ENCODE data around the gene MTMR12. TPM values are rescaled to one million over a fixed set of nuclear protein-coding genes. Genes with fewer than 3 reads are reported as not detected.

MTMR12 gene
- total RNA-seq, 1 experiment from 2014 or later: 16.0 TPM

DNA sequence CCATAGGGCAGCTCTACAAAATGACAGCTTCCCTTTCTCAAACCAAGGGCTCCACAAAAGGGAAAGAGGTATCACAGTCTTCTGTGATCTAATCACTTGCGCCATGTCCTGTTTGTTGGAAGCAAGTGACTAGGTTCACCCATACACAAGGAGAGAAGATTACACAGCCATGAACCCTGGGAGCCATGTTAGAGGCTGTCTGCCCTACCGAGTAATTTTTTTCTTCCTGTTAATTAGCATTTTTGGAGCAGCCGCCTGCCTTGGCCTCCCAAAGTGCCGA is 105.4 kb downstream of the MTMR12 start:
- Histone ChIP-seq H3K27me3 (ENCODE audit: low read length) (no peaks in the 10 kb centered on the region), H3F3A (ENCODE audit: low read length, unreplicated experiment) (no peaks in the 10 kb centered on the region), H3K4me3 (ENCODE audit: low read length) (no peak overlapping the region), H2AFZ (ENCODE audit: low read length) (no peak overlapping the region), H3K4me1 (ENCODE audit: insufficient read depth, low read length) (no peaks in the 10 kb centered on the region), H3K9ac (ENCODE audit: low read length) (no peak overlapping the region), H3K27ac (ENCODE audit: low read length) (no peak overlapping the region), H4K20me1 (ENCODE audit: low read length) (no peaks in the 10 kb centered on the region), H3K79me2 (ENCODE audit: low read length) (no peaks in the 10 kb centered on the region), H3K4me2 (ENCODE audit: low read length) (no peak overlapping the region), H3K36me3 (ENCODE audit: low read depth, low read length) (no peaks in the 10 kb centered on the region), H3K9me2 (replicated peaks; ENCODE audit: low read length) (no peaks in the 10 kb centered on the region), H3K9me3 (ENCODE audit: low read length) (no peaks in the 10 kb centered on the region)
- ChIA-PET CTCF (no interaction called here), POLR2A (ENCODE audit: unreplicated experiment) (no interaction called here)
- DNase-seq (no peak), ATAC-seq (no peak)
- BruUV-seq (replicated peaks): no TSS peak
- TF ChIP-seq EZH2 (IDR thresholded peaks at IDR 0.05; ENCODE audit: low read length, unreplicated experiment): no peak
- no peak for TF ChIP-seq EZH2phosphoT487 (IDR thresholded peaks at IDR 0.05; ENCODE audit: borderline replicate concordance, low read length)
- TF ChIP-seq, protein P1, sequence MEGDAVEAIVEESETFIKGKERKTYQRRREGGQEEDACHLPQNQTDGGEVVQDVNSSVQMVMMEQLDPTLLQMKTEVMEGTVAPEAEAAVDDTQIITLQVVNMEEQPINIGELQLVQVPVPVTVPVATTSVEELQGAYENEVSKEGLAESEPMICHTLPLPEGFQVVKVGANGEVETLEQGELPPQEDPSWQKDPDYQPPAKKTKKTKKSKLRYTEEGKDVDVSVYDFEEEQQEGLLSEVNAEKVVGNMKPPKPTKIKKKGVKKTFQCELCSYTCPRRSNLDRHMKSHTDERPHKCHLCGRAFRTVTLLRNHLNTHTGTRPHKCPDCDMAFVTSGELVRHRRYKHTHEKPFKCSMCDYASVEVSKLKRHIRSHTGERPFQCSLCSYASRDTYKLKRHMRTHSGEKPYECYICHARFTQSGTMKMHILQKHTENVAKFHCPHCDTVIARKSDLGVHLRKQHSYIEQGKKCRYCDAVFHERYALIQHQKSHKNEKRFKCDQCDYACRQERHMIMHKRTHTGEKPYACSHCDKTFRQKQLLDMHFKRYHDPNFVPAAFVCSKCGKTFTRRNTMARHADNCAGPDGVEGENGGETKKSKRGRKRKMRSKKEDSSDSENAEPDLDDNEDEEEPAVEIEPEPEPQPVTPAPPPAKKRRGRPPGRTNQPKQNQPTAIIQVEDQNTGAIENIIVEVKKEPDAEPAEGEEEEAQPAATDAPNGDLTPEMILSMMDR (conservative IDR thresholded peaks at IDR 0.05; ENCODE audit: low read depth, low read length): no peak
- intact Hi-C loops (cut with micrococcal nuclease): no loop called here

DNA sequence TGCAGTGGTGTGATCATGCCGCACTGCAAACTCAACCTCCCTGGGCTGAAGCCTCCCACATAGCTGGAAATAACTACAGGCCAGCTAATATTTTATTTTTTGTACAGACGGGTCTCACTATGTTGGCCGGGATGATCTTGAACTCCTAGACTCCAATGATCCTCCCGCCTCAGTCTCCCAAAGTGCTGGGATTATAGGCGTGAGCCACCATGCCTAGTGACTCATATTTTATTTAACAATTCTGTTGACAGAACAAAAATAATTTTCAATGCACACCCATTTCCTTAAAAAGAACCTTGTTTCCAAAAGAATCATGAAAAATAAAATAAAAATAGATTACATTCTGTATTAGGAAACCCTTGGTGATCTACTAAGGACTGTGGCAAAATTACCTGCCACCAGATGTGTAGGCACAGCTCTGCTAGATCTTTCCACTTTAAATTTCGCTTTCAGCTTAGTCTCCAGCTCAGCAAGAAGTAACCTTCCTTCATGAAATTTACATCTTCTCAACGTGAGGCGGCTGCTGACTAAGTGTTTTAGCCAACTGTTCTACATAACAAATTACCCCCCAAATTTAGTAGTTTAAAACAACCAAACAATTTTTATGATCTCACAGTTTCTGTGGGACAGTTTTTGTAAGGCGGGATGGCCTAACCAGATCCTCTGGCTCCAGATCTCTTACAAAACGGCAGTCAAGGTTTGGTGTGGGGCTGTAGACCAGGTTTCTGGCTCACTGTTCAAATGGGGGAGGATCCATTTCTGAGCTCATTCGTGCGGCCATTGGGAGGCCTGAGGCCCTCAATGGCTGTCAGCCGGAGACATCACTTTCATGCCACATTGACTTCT is 106.0 kb downstream of the MTMR12 start:
- no peaks in the 10 kb centered on the region for H3K9me2 ChIP-seq (replicated peaks; ENCODE audit: low read length)
- H3K4me1 ChIP-seq (ENCODE audit: insufficient read depth, low read length): no peaks in the 10 kb centered on the region
- TF ChIP-seq EZH2 (IDR thresholded peaks at IDR 0.05; ENCODE audit: low read length, unreplicated experiment) (no peak), EZH2phosphoT487 (IDR thresholded peaks at IDR 0.05; ENCODE audit: borderline replicate concordance, low read length) (no peak)
- TF ChIP-seq, protein P1 (conservative IDR thresholded peaks at IDR 0.05; ENCODE audit: low read depth, low read length): no peak
- ChIA-PET CTCF (no interaction called here), POLR2A (ENCODE audit: unreplicated experiment) (no interaction called here)
- no peak overlapping the region for H3K4me3 ChIP-seq (ENCODE audit: low read length)
- no peak overlapping the region for H3K4me2 ChIP-seq (ENCODE audit: low read length)
- H3K27me3 ChIP-seq (ENCODE audit: low read length): no peaks in the 10 kb centered on the region
- H3K79me2 ChIP-seq (ENCODE audit: low read length): no peaks in the 10 kb centered on the region
- no peaks in the 10 kb centered on the region for H3K9me3 ChIP-seq (ENCODE audit: low read length)
- no peak for ATAC-seq
- no peak for DNase-seq
- H3F3A ChIP-seq (ENCODE audit: low read length, unreplicated experiment): no peaks in the 10 kb centered on the region
- H2AFZ ChIP-seq (ENCODE audit: low read length): no peak overlapping the region
- BruUV-seq (replicated peaks): no TSS peak
- H3K9ac ChIP-seq (ENCODE audit: low read length): no peak overlapping the region
- H4K20me1 ChIP-seq (ENCODE audit: low read length): no peaks in the 10 kb centered on the region
- H3K36me3 ChIP-seq (ENCODE audit: low read depth, low read length): no peaks in the 10 kb centered on the region
- intact Hi-C loops (cut with micrococcal nuclease): no loop called here
- H3K27ac ChIP-seq (ENCODE audit: low read length): no peak overlapping the region

DNA sequence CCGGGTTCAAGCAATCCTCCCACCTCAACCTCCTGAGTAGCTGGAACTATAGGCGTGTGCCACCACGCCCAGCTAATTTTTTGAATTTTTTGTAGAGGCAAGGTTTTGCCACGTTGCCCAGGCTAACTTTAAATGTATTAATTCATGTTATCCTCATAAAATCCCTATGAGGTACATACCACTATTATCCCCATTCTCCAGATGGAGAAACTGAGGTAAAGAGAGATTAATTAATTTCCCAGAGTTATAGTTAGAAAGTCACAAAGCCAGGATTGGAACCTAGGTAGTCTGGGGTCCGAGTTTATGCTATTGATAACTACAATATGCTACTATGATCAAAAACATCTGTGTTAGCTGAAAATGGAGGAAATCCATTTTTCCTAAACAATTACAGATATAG is 106.7 kb downstream of the MTMR12 start:
- Histone ChIP-seq H3K9ac (ENCODE audit: low read length) (no peak overlapping the region), H3K9me2 (replicated peaks; ENCODE audit: low read length) (no peaks in the 10 kb centered on the region), H3K27ac (ENCODE audit: low read length) (no peak overlapping the region), H3K9me3 (ENCODE audit: low read length) (no peaks in the 10 kb centered on the region), H3K36me3 (ENCODE audit: low read depth, low read length) (no peaks in the 10 kb centered on the region), H3K4me2 (ENCODE audit: low read length) (no peak overlapping the region), H3F3A (ENCODE audit: low read length, unreplicated experiment) (no peaks in the 10 kb centered on the region), H2AFZ (ENCODE audit: low read length) (no peak overlapping the region), H4K20me1 (ENCODE audit: low read length) (no peaks in the 10 kb centered on the region), H3K4me1 (ENCODE audit: insufficient read depth, low read length) (peaks cover 1% of the 10 kb centered on the region), H3K79me2 (ENCODE audit: low read length) (no peaks in the 10 kb centered on the region), H3K27me3 (ENCODE audit: low read length) (no peaks in the 10 kb centered on the region), H3K4me3 (ENCODE audit: low read length) (no peak overlapping the region)
- POLR2A ChIA-PET (ENCODE audit: unreplicated experiment): no interaction called here
- TF ChIP-seq EZH2phosphoT487 (IDR thresholded peaks at IDR 0.05; ENCODE audit: borderline replicate concordance, low read length) (no peak), EZH2 (IDR thresholded peaks at IDR 0.05; ENCODE audit: low read length, unreplicated experiment) (no peak)
- TF ChIP-seq, protein P1 (conservative IDR thresholded peaks at IDR 0.05; ENCODE audit: low read depth, low read length): no peak
- no TSS peak for BruUV-seq (replicated peaks)
- ATAC-seq (no peak), DNase-seq (no peak)
- CTCF ChIA-PET: no interaction called here
- intact Hi-C loops (cut with micrococcal nuclease): no loop called here

Data from PC-3 (cell line).